NCI-H1105 (cell line): ENCODE data around the gene RASSF9.
A peak's percentile ranks its signal among the peaks of the same experiment; 100 is the strongest.

Source experiments
- DNase-seq: peaks from one replicate; lab custom pipeline; 2025; lab: John Stamatoyannopoulos, UW

Gene RASSF9

GRCh38 chr12:85836197-85837090 lies at the start of gene RASSF9:
Gene RASSF9 (minus strand): TSS chr12:85836409. CDS start chr12:85836201, 208 bp downstream.
- DNase-seq, result no peak

- no peak for DNase-seq
Observed at GRCh38 chr12:85883763-85884162, 47.6 kb upstream of the RASSF9 start.

GRCh38 chr12:85877459-85877858 lies 41.2 kb upstream of the RASSF9 start:
- DNase-seq, result no peak

- no peak for DNase-seq
Observed at GRCh38 chr12:85874031-85874461, 37.8 kb upstream of the RASSF9 start, which contains the start of gene NTS. Gene NTS (plus strand): TSS chr12:85874295. CDS start chr12:85874404, 109 bp downstream.

GRCh38 chr12:85872497-85873091 lies 36.4 kb upstream of the RASSF9 start:
- peak; percentile 70 for DNase-seq

- DNase-seq, result peak; percentile 38
Observed at GRCh38 chr12:85866986-85867776, 31.0 kb upstream of the RASSF9 start.

- no peak for DNase-seq
Observed at GRCh38 chr12:85865890-85866289, 29.7 kb upstream of the RASSF9 start.

- no peak for DNase-seq
Observed at GRCh38 chr12:85856966-85857365, 20.8 kb upstream of the RASSF9 start.

GRCh38 chr12:85855305-85855704 lies 19.1 kb upstream of the RASSF9 start:
- no peak for DNase-seq

GRCh38 chr12:85849344-85849743 lies 13.1 kb upstream of the RASSF9 start:
- DNase-seq, result no peak

- DNase-seq, result no peak
Observed at GRCh38 chr12:85843606-85844310, 7.5 kb upstream of the RASSF9 start.

- DNase-seq, result no peak
Observed at GRCh38 chr12:85835426-85836196, 598 bp downstream of the RASSF9 start.

GRCh38 chr12:85834378-85834777 lies 1.8 kb downstream of the RASSF9 start:
- no peak for DNase-seq

- DNase-seq, result no peak
Observed at GRCh38 chr12:85833579-85833978, 2.6 kb downstream of the RASSF9 start.

GRCh38 chr12:85831327-85831990 lies 4.8 kb downstream of the RASSF9 start:
- DNase-seq, result peak; percentile 18

- no peak for DNase-seq
Observed at GRCh38 chr12:85829391-85829790, 6.8 kb downstream of the RASSF9 start.

GRCh38 chr12:85828576-85828975 lies 7.6 kb downstream of the RASSF9 start:
- DNase-seq, result no peak

GRCh38 chr12:85825746-85826145 lies 10.5 kb downstream of the RASSF9 start:
- DNase-seq, result peak; percentile 71

GRCh38 chr12:85823436-85824180 lies 12.6 kb downstream of the RASSF9 start:
- DNase-seq, result no peak

GRCh38 chr12:85821759-85822158 lies 14.4 kb downstream of the RASSF9 start:
- no peak for DNase-seq
